HG03575 (cell line): ENCODE measurements around the gene ARMH4.
"Not testable (repeated sequence)": the region's sequence is repeated elsewhere in the genome, so short reads cannot be mapped to it uniquely, and the experiment has no call there.

Source experiments
- ATAC-seq: cut with Tn5 transposase; IDR thresholded peaks from one replicate; pipeline ENCODE4 v1.9.1; 2021; ENCODE audit not compliant: unreplicated experiment, insufficient number of reproducible peaks, low FRiP score; ENCODE audit errors: extremely low read depth

Gene ARMH4

GRCh38 chr14:58149196-58149595, 2.8 kb downstream of the ARMH4 start:
- no peak for ATAC-seq

- ATAC-seq: no peak
These were observed 5.6 kb downstream of the ARMH4 start for GRCh38 chr14:58146399-58146798.

GRCh38 chr14:58145936-58146335, 6.1 kb downstream of the ARMH4 start:
- ATAC-seq: no peak

- no peak for ATAC-seq
These were observed 8.9 kb downstream of the ARMH4 start for GRCh38 chr14:58143106-58143505.

- no peak for ATAC-seq
These were observed 10.1 kb downstream of the ARMH4 start for GRCh38 chr14:58141893-58142292.

- no peak for ATAC-seq
These were observed 13.1 kb downstream of the ARMH4 start for GRCh38 chr14:58138714-58139482.

- ATAC-seq: no peak
These were observed 13.8 kb downstream of the ARMH4 start for GRCh38 chr14:58138031-58138713.

- no peak for ATAC-seq
These were observed 18.3 kb downstream of the ARMH4 start for GRCh38 chr14:58133739-58134138.

- no peak for ATAC-seq
These were observed 20.6 kb downstream of the ARMH4 start for GRCh38 chr14:58131386-58131785.

GRCh38 chr14:58130116-58130782, 21.8 kb downstream of the ARMH4 start:
- no peak for ATAC-seq

- ATAC-seq: no peak
These were observed 22.8 kb downstream of the ARMH4 start for GRCh38 chr14:58129208-58129607.

- ATAC-seq: no peak
These were observed 23.6 kb downstream of the ARMH4 start for GRCh38 chr14:58128416-58128815.

- not testable (repeated sequence) for ATAC-seq
These were observed 29.5 kb downstream of the ARMH4 start for GRCh38 chr14:58122546-58122945.

GRCh38 chr14:58121530-58122186, 30.4 kb downstream of the ARMH4 start:
- no peak for ATAC-seq

- no peak for ATAC-seq
These were observed 32.6 kb downstream of the ARMH4 start for GRCh38 chr14:58119381-58119780.

GRCh38 chr14:58118097-58118815, 33.8 kb downstream of the ARMH4 start:
- no peak for ATAC-seq

- ATAC-seq: no peak
These were observed 42.3 kb downstream of the ARMH4 start for GRCh38 chr14:58109744-58110143.

- ATAC-seq: no peak
These were observed 43.3 kb downstream of the ARMH4 start for GRCh38 chr14:58108717-58109116.

GRCh38 chr14:58107947-58108552, 44.0 kb downstream of the ARMH4 start:
- no peak for ATAC-seq
